ENCODE results near the gene CC2D1B.

Gene CC2D1B

DNA sequence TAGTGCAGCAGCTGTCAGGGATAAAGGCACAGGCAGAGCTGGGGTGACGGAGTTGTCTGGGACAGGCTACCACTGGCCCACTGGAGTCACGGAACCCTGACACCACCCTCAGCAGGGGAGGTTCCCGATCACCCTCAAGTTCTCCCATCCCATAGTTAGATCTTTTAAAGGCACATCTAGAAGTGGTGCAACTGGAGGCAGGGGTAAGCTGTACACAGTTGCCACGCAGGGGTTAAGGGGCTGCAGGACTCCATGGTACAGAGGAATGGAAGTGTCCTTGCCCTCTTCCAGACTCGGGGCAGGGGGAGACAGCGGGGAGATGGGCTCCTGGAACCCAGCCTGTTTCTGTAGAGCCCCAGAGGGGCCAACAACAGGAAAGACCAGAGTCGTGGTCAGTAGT lies 13.3 kb downstream of the CC2D1B start:
- 0 out of 2 replicates have a peak, but pooled peaks cover 2% of the 10 kb centered on the region for H3F3A ChIP-seq (ENCODE audit: control insufficient read depth, insufficient read depth)
- H3K27me3 ChIP-seq (ENCODE audit: control insufficient read depth, low read length): no peaks in the 10 kb centered on the region
- no peak overlapping the region for H3K27ac ChIP-seq (ENCODE audit: low read depth, low read length)
- no peaks in the 10 kb centered on the region for H3K79me2 ChIP-seq (ENCODE audit: control insufficient read depth, low read length)
- H3K4me1 ChIP-seq (ENCODE audit: control insufficient read depth, low read length): no peaks in the 10 kb centered on the region
- H3K9me2 ChIP-seq (replicated peaks; ENCODE audit: control insufficient read depth, low read length): no peaks in the 10 kb centered on the region
- TF ChIP-seq EZH2phosphoT487 (IDR thresholded peaks at IDR 0.05; ENCODE audit: borderline replicate concordance, low read length): no peak
- TF ChIP-seq, protein P1, sequence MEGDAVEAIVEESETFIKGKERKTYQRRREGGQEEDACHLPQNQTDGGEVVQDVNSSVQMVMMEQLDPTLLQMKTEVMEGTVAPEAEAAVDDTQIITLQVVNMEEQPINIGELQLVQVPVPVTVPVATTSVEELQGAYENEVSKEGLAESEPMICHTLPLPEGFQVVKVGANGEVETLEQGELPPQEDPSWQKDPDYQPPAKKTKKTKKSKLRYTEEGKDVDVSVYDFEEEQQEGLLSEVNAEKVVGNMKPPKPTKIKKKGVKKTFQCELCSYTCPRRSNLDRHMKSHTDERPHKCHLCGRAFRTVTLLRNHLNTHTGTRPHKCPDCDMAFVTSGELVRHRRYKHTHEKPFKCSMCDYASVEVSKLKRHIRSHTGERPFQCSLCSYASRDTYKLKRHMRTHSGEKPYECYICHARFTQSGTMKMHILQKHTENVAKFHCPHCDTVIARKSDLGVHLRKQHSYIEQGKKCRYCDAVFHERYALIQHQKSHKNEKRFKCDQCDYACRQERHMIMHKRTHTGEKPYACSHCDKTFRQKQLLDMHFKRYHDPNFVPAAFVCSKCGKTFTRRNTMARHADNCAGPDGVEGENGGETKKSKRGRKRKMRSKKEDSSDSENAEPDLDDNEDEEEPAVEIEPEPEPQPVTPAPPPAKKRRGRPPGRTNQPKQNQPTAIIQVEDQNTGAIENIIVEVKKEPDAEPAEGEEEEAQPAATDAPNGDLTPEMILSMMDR (IDR thresholded peaks at IDR 0.05; ENCODE audit: low read depth, low read length, poor library complexity, severe bottlenecking): no peak
- no peak overlapping the region for H3K4me2 ChIP-seq (ENCODE audit: low read length)
- no peak overlapping the region for H3K4me3 ChIP-seq (ENCODE audit: low read length)
- H3K9me3 ChIP-seq (ENCODE audit: control insufficient read depth, insufficient read depth, low read length): no peaks in the 10 kb centered on the region
- H4K20me1 ChIP-seq (ENCODE audit: control insufficient read depth, insufficient read depth, low read depth, low read length): no peaks in the 10 kb centered on the region
- H3K36me3 ChIP-seq (ENCODE audit: control insufficient read depth, low read length): peaks cover 53% of the 10 kb centered on the region

- Histone ChIP-seq H3K4me3 (ENCODE audit: low read length) (no peak overlapping the region), H3K27ac (ENCODE audit: low read depth, low read length) (no peak overlapping the region), H3K4me1 (ENCODE audit: control insufficient read depth, low read length) (no peaks in the 10 kb centered on the region), H3K79me2 (ENCODE audit: control insufficient read depth, low read length) (no peaks in the 10 kb centered on the region), H3K4me2 (ENCODE audit: low read length) (no peak overlapping the region), H4K20me1 (ENCODE audit: control insufficient read depth, insufficient read depth, low read depth, low read length) (no peaks in the 10 kb centered on the region), H3K9me3 (ENCODE audit: control insufficient read depth, insufficient read depth, low read length) (no peaks in the 10 kb centered on the region), H3K9me2 (replicated peaks; ENCODE audit: control insufficient read depth, low read length) (no peaks in the 10 kb centered on the region), H3K27me3 (ENCODE audit: control insufficient read depth, low read length) (no peaks in the 10 kb centered on the region), H3K36me3 (ENCODE audit: control insufficient read depth, low read length) (peaks cover 15% of the 10 kb centered on the region), H3F3A (ENCODE audit: control insufficient read depth, insufficient read depth) (0 out of 2 replicates have a peak, but pooled peaks cover 2% of the 10 kb centered on the region)
- no peak for TF ChIP-seq EZH2phosphoT487 (IDR thresholded peaks at IDR 0.05; ENCODE audit: borderline replicate concordance, low read length)
- TF ChIP-seq, protein P1 (IDR thresholded peaks at IDR 0.05; ENCODE audit: low read depth, low read length, poor library complexity, severe bottlenecking): no peak
Measured at GRCh38 chr1:52348704-52349300, 17.2 kb downstream of the CC2D1B start.

DNA sequence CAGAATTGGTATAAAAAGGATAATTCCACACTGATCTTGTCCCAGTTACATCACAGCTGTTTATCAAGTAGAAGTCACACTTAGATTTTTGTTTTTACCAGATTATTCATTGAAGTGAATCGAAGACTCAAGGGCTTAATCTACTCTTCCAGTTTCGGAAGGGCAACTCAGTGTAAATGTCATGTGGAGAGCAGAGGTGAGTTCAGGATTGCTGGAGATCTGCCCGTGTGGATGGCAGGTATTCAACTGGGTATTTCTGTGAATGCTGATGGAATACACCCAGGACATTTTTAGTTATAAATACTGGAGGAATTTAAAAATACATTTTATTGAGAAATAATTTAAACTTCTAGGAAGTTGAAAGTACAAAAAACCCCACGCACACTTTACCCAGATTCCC lies 19.4 kb downstream of the CC2D1B start:
- H3K27me3 ChIP-seq (ENCODE audit: control insufficient read depth, low read length): no peaks in the 10 kb centered on the region
- no peaks in the 10 kb centered on the region for H4K20me1 ChIP-seq (ENCODE audit: control insufficient read depth, insufficient read depth, low read depth, low read length)
- H3K36me3 ChIP-seq (ENCODE audit: control insufficient read depth, low read length): 0 out of 2 replicates have a peak, but pooled peaks cover 2% of the 10 kb centered on the region
- TF ChIP-seq, protein P1 (IDR thresholded peaks at IDR 0.05; ENCODE audit: low read depth, low read length, poor library complexity, severe bottlenecking): no peak
- no peaks in the 10 kb centered on the region for H3K9me3 ChIP-seq (ENCODE audit: control insufficient read depth, insufficient read depth, low read length)
- 0 out of 2 replicates have a peak, but pooled peaks cover 2% of the 10 kb centered on the region for H3F3A ChIP-seq (ENCODE audit: control insufficient read depth, insufficient read depth)
- no peaks in the 10 kb centered on the region for H3K4me1 ChIP-seq (ENCODE audit: control insufficient read depth, low read length)
- no peak overlapping the region for H3K27ac ChIP-seq (ENCODE audit: low read depth, low read length)
- no peak overlapping the region for H3K4me3 ChIP-seq (ENCODE audit: low read length)
- H3K4me2 ChIP-seq (ENCODE audit: low read length): no peak overlapping the region
- no peaks in the 10 kb centered on the region for H3K79me2 ChIP-seq (ENCODE audit: control insufficient read depth, low read length)
- no peaks in the 10 kb centered on the region for H3K9me2 ChIP-seq (replicated peaks; ENCODE audit: control insufficient read depth, low read length)

Data from DOHH2 (cell line).